Fibroblast of lung (primary cell): ENCODE results near the gene GRIA2. TPM values are rescaled to one million over a fixed set of nuclear protein-coding genes. Genes with fewer than 3 reads are reported as not detected.

Experiments used
- DNase-seq, 2 donors: peaks; one replicate each; pipeline versions ENCODE4 v3.0.0 to v3.0.0-alpha.2; 2010; ENCODE audit warnings: low read depth in 2 of 2
- H2AFZ ChIP-seq: 2 replicates; pipeline ENCODE4 v1.5.1; 2012; ENCODE audit warnings: low read length, control low read depth, inconsistent platforms
- H3K27ac ChIP-seq: 2 replicates; pipeline ENCODE4 v1.5.1; 2011; ENCODE audit warnings: low read length, control low read depth; ENCODE audit not compliant: insufficient read depth
- H3K27me3 ChIP-seq: 2 replicates; pipeline ENCODE4 v1.5.1; 2011; ENCODE audit warnings: mild to moderate bottlenecking, low read length; ENCODE audit not compliant: control insufficient read depth, insufficient read depth
- H3K36me3 ChIP-seq: 2 replicates; pipeline ENCODE4 v1.5.1; 2011; ENCODE audit warnings: low read length; ENCODE audit not compliant: control insufficient read depth, insufficient read depth
- H3K4me1 ChIP-seq: 2 replicates; pipeline ENCODE4 v1.5.1; 2011; ENCODE audit warnings: low read length; ENCODE audit not compliant: control insufficient read depth, insufficient read depth; ENCODE audit errors: extremely low read depth
- H3K4me2 ChIP-seq: 2 replicates; pipeline ENCODE4 v1.5.1; 2011; ENCODE audit warnings: low read length, control low read depth; ENCODE audit not compliant: insufficient read depth; ENCODE audit errors: extremely low read depth
- H3K4me3 ChIP-seq, 4 experiments: fragments of 200-600 bp in 1 of 4; sonication (generic) in 1 of 4; replicated peaks in 1 of 4; 2 replicates each; pipeline ENCODE4 v1.5.1; 2011 to 2016; ENCODE audit warnings: low read length in 4 of 4, low read depth in 3 of 4, mild to moderate bottlenecking in 3 of 4, control low read depth in 2 of 4, inconsistent platforms in 1 of 4, mixed read lengths in 1 of 4; ENCODE audit not compliant: insufficient read depth in 1 of 4; ENCODE audit errors: control extremely low read depth in 1 of 4
- H3K79me2 ChIP-seq: 2 replicates; pipeline ENCODE4 v1.5.1; 2012; ENCODE audit warnings: mild to moderate bottlenecking, low read length, inconsistent platforms; ENCODE audit not compliant: control insufficient read depth, insufficient read depth
- H3K9ac ChIP-seq: 2 replicates; pipeline ENCODE4 v1.5.1; 2011; ENCODE audit warnings: mild to moderate bottlenecking, low read length, control low read depth; ENCODE audit not compliant: insufficient read depth
- H3K9me3 ChIP-seq: 2 replicates; pipeline ENCODE4 v1.5.1; 2012; ENCODE audit warnings: low read depth, low read length; ENCODE audit not compliant: control insufficient read depth, insufficient read depth
- H4K20me1 ChIP-seq: 2 replicates; pipeline ENCODE4 v1.5.1; 2011; ENCODE audit warnings: low read length; ENCODE audit not compliant: control insufficient read depth, insufficient read depth; ENCODE audit errors: extremely low read depth
- EZH2 ChIP-seq: IDR thresholded peaks from 2 replicates; pipeline ENCODE4 v1.5.1; 2012; ENCODE audit warnings: low read length, control low read depth, mild to moderate bottlenecking; ENCODE audit errors: missing control alignments
- polyA plus RNA-seq, 2 donors: library from polyadenylated mRNA; depleted of rRNA in 1 of 2; stranded (reverse) in 1 of 2; unstranded in 1 of 2; fragments of >200 nt; gene quantifications; 2 replicates each; pipeline ENCODE4 v1.2.1, GENCODE V29; 2011 to 2012; ENCODE audit warnings: missing spikeins in 1 of 2
- total RNA-seq: library from RNA; depleted of rRNA; stranded (reverse); fragments of >200 nt; gene quantifications from 2 replicates; pipeline ENCODE4 v1.2.1, GENCODE V29; 2014
- TF ChIP-seq, protein P1 (sequence below), 2 donors: IDR thresholded peaks in 1 of 2; conservative IDR thresholded peaks in 1 of 2; 1 replicate in 1 of 2; 2 replicates in 1 of 2; pipeline ENCODE4 v1.5.1; 2011 to 2012; ENCODE audit warnings: low read length in 2 of 2, control low read depth in 1 of 2, inconsistent platforms in 1 of 2, low read depth in 1 of 2, mild to moderate bottlenecking in 1 of 2

Gene GRIA2
- total and polyA plus RNA-seq, 2 donors (not counting 1 experiment from before 2014, with no cell fraction given) = 0.17 TPM; not detected in 1

DNA sequence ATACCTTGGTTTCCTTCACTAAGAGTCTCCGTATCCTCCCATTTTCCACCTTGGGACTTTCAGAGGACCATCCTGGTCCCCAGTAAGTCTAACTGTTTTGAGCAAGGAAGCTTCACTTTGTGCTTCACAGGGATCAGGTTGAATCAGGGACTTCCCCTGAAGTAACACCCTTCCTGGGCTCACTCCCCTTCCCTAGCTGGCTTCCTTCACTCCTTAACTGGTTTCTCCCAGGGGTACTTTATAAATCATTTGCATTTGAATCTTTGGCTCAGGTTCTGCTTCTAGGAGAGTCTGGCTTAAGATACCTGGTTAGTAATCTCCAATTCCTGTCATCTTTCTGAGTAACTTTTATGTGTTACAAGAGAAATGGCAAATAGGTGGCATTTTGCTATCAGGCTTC lies 24.5 kb upstream of the GRIA2 start:
- no peaks in the 10 kb centered on the region for H3K9me3 ChIP-seq
- no peaks in the 10 kb centered on the region for H3K4me1 ChIP-seq
- no peak for DNase-seq
- H3K4me2 ChIP-seq = no peak overlapping the region
- no peaks in the 10 kb centered on the region for H3K36me3 ChIP-seq
- no peaks in the 10 kb centered on the region for H3K79me2 ChIP-seq
- H4K20me1 ChIP-seq = no peaks in the 10 kb centered on the region
- no peak overlapping the region for H3K27ac ChIP-seq
- H2AFZ ChIP-seq = no peak overlapping the region
- H3K27me3 ChIP-seq = no peaks in the 10 kb centered on the region
- TF ChIP-seq, protein P1, sequence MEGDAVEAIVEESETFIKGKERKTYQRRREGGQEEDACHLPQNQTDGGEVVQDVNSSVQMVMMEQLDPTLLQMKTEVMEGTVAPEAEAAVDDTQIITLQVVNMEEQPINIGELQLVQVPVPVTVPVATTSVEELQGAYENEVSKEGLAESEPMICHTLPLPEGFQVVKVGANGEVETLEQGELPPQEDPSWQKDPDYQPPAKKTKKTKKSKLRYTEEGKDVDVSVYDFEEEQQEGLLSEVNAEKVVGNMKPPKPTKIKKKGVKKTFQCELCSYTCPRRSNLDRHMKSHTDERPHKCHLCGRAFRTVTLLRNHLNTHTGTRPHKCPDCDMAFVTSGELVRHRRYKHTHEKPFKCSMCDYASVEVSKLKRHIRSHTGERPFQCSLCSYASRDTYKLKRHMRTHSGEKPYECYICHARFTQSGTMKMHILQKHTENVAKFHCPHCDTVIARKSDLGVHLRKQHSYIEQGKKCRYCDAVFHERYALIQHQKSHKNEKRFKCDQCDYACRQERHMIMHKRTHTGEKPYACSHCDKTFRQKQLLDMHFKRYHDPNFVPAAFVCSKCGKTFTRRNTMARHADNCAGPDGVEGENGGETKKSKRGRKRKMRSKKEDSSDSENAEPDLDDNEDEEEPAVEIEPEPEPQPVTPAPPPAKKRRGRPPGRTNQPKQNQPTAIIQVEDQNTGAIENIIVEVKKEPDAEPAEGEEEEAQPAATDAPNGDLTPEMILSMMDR (conservative IDR thresholded peaks at IDR 0.05 in 1 of 2, IDR thresholded peaks at IDR 0.05 in 1 of 2; ENCODE audit: low read depth in 1 of 2, low read length in 2 of 2) = no peak
- TF ChIP-seq EZH2 = no peak
- no peak overlapping the region for H3K4me3 ChIP-seq
- H3K9ac ChIP-seq = no peak overlapping the region

DNA sequence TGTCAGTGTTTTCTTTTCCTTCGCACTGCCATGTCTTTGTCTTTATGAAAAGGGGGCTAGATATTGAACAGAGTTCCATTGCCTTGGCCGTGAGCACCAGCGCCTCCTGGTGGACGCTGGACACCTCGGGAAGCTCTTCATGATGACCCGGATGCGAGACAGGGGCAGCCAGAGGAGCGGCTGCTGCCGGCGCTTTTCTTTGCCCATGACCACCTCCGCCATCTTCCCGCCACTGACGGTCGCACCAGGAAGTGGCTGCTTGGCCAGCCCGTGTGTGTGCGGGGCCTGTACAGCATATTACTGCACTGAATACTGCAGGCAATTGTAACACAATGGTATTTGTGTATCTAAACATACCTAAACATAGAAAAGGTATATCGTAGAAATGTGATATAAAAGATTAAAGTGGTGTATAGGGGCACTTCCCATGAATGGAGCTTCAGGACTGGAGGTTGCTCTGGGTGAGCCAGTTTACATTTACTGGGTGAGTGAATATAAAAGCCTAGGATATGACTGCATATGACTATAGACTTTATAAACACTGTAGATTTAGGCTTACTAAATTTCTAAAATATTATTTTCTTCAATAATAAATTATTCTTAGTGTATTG lies 15.8 kb upstream of the GRIA2 start:
- no peak overlapping the region for H3K4me3 ChIP-seq
- no peaks in the 10 kb centered on the region for H3K79me2 ChIP-seq
- TF ChIP-seq, protein P1 (conservative IDR thresholded peaks at IDR 0.05 in 1 of 2, IDR thresholded peaks at IDR 0.05 in 1 of 2; ENCODE audit: low read depth in 1 of 2, low read length in 2 of 2) = peak; percentile 25 to 34
- TF ChIP-seq EZH2 = no peak
- H3K36me3 ChIP-seq = no peaks in the 10 kb centered on the region
- H3K27ac ChIP-seq = no peak overlapping the region
- no peak overlapping the region for H2AFZ ChIP-seq
- no peak overlapping the region for H3K9ac ChIP-seq
- no peaks in the 10 kb centered on the region for H3K9me3 ChIP-seq
- H3K4me1 ChIP-seq = no peaks in the 10 kb centered on the region
- H3K27me3 ChIP-seq = no peaks in the 10 kb centered on the region
- no peak overlapping the region for H3K4me2 ChIP-seq
- no peak for DNase-seq
- H4K20me1 ChIP-seq = no peaks in the 10 kb centered on the region

DNA sequence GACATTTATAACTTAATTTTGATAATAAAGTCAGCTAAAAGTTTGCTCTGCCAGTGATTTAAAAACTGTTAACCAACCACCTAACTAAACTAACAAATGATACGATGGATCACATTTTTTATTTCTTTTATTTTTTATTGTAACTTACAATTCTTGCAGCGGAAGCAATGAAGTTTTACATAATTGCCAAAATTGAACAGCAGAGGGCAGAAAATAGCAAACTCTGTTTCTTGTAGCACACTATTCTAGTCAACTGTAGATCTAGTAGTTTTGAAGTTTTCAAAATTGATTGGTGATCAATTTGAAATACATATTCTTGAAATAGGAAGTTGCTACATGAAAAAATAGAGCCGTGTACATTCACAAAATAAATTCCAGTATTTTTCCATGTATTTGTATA lies 2.8 kb upstream of the GRIA2 start:
- H3K27me3 ChIP-seq = peaks cover 22% of the 10 kb centered on the region
- H3K4me1 ChIP-seq = no peaks in the 10 kb centered on the region
- no peak overlapping the region for H3K9ac ChIP-seq
- DNase-seq = peak; percentile 15 to 42
- H4K20me1 ChIP-seq = no peaks in the 10 kb centered on the region
- no peak overlapping the region for H3K4me2 ChIP-seq
- H3K79me2 ChIP-seq = no peaks in the 10 kb centered on the region
- H3K4me3 ChIP-seq = no peak overlapping the region
- no peak overlapping the region for H3K27ac ChIP-seq
- no peak for TF ChIP-seq EZH2
- TF ChIP-seq, protein P1 (conservative IDR thresholded peaks at IDR 0.05 in 1 of 2, IDR thresholded peaks at IDR 0.05 in 1 of 2; ENCODE audit: low read depth in 1 of 2, low read length in 2 of 2) = peak; percentile 42 to 61
- H3K9me3 ChIP-seq = no peaks in the 10 kb centered on the region
- H2AFZ ChIP-seq = no peak overlapping the region
- H3K36me3 ChIP-seq = no peaks in the 10 kb centered on the region
